GM18505 (cell line): ENCODE results near the gene HMCN2.

ENCODE experiments used
- ATAC-seq: cut with Tn5 transposase; IDR thresholded peaks from one replicate; pipeline ENCODE4 v1.9.1; 2021; ENCODE audit not compliant: unreplicated experiment
- POLR2A ChIP-seq: IDR thresholded peaks from 4 replicates; pipeline ENCODE4 v1.6.1; 2011; ENCODE audit warnings: borderline replicate concordance; ENCODE audit not compliant: insufficient read depth, insufficient read length; ENCODE audit errors: extremely low read depth

The HMCN2 gene

DNA sequence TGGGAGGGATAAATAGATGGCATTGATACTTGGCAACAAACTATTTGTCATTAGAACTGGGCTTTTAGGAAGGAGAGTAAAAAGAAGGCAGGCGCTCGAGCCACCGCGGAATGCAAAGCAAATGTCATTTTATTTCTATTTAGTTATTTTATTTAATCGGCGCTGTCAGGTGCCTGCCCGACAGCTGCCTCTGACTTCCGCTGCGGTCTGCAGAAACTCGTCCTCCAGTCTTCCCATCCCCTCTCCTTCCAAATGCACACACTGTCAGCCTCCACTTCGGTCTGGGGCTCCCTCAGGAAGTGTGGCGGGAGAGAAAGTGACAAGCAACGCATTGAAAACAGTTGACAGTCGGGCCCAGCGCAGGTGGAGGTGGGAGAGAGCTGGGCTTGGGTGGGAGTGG lies 208.5 kb downstream of the HMCN2 start:
- ATAC-seq: no peak
- TF ChIP-seq POLR2A: no peak

DNA sequence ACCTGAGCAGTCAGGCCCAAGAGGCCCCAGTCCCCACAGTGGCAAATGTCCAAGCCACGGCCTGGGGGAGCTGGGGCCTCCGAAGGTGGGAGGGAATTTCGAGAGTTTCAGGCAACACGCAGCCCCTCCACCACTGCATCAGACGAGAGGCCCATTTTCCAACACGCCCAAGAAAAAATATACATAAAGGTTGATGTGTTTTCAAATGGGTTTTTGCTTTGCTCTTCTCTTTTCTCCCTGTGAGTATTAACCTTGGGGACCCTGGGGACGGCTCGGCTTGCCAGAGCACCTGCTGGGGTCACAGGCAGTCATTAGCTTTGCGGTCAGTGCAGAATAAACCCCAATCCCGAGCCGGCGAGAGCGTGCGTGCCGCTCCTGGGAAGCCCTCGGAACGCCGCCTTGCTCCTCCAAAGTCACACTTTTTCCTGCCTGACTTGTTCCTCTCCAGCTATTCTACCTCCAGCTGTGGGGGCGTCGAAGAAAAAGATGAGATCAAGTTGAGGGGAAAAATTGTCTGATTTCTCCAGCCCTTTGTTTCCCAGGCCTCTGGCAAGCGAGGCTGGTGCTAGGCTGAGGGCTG lies 210.7 kb downstream of the HMCN2 start:
- TF ChIP-seq POLR2A: no peak
- no peak for ATAC-seq

DNA sequence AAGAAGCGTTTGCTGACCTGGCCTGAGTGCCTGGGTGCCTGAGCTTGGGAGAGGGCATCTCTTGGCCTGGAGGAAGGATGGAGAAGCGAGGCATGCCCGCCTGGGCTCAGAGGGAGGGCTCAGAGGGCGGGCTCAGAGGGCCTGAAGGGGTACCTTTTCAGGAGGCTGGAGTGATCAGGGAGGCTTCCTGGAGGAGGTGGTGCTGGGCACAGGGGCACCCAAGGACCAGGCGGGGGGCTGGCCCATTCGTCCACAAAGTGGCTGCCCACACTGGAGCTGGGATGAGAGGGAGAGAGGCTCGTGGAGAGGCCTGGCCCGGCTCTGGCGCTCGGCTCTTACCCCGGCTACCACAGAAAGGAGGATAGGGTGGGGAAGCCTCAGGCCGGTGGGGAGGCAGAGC lies 212.0 kb downstream of the HMCN2 start:
- ATAC-seq: no peak
- no peak for TF ChIP-seq POLR2A

DNA sequence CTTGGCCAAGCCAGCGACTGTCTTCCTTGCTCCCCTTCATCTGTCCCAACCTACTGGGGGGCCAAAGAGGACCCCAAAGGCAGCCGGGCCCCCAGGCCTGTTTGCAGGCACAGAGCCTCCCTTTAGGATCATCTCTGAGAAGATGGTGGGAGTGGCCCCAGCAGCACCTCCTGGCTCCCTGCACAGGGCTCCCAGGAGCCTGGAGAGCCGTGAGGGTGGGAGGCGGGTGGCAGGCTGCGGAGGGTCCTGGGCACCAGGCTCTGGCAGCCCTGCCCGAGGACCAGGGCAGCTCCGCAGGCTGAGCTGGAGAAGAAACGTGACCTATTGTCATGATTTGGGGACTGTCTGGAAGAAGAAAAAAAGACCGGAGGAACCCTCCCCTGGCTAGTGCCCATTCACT lies 212.6 kb downstream of the HMCN2 start:
- ATAC-seq: no peak
- TF ChIP-seq POLR2A: no peak

DNA sequence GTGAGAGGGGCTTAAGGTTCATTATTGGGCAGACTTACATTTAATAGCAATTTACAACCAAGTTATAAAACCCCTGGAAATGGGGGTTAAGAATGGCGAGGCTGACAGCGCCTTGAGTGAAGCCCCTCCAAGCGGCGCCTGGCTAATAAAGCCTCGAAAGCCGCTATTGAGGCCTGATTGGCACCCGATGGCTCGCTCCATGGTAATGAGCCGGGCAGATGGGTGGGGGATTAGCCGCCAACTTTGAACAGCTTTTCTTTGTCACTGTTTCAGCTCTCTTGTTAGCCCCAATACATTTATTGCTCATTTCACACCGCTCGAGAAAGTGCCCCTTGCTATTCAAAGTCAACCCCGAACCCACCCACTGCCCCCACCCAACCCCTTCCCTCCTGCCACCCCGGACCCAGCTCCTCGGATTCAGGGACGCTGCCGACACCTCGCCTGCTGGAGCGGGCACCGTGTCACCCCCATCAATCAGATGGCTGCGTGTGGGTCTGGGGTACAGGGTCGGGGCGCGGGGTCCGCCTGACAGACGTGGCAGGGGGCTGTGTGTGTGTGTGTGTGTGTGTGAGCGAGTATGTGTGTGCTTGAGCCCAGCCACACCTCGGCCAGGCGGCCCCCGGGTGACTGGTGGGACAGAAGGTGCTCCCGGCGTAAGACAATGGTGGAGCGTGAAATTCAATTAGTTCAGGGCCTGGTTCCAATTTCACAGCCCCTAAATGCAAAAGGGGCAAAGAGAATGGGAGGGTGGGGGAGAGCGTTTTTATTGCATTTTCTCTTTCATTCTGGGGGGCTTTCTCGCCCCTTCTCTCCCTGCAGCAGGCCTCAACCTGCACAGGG lies 213.4 kb downstream of the HMCN2 start:
- no peak for TF ChIP-seq POLR2A
- ATAC-seq: no peak

DNA sequence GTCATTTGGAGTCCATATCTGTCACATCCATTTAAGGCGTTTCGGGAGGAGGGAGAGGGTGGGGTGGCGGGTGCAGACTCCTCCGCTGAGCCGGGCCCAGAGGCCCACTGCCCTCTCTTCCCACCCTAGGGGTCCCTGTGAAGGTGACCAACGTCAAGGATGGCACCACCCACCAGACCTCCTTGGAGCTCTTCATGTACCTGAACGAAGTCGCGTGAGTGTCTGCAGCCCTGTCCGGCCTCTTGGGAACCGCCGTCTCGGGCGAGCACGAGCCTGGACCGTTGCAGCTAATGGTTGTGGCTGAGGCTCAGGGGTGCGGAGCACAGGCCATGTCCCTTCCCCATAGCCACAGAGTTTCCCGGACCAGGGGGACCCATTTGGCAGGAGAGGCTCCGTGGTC lies 214.0 kb downstream of the HMCN2 start:
- ATAC-seq: no peak
- no peak for TF ChIP-seq POLR2A

DNA sequence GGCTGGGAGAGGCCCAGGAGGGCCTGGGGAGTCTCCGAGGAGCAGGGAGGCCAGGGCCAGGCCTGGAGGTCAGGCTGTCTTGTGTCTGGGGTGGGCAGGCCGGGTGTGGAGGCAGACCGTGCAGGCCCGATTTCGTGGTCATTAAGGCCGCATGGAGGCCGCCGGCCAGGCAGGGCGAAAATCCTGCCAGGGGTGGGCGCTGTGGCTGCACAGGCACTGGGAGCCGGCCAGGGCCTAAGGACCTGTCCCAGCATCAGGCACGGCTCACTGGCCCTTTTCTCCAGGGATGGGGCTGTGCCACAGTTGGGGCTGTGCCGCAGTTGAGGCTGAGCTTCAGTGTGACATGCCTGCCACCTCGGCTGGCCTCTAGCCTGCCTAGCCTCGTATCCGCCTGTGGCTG lies 215.1 kb downstream of the HMCN2 start:
- TF ChIP-seq POLR2A: no peak
- ATAC-seq: no peak

DNA sequence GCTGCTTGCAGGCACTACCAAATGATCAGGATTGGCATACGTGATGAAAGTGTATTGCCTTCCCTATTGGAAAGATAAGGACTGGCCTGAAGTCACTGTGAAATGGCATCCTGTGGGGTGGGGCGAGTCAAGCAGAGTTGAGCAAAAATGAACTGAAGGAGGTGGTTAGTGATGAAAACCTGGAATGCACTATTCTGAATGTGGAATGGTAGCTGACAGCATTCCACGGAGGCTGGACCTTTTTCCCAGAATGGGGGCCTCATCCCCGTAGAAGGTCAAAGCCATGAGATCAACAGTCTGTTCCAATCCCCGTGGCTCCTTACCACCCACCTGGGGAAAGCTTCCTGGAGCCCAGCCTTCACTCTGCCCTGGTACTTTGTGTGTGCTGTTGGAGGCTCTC lies 216.9 kb downstream of the HMCN2 start:
- ATAC-seq: no peak
- no peak for TF ChIP-seq POLR2A

DNA sequence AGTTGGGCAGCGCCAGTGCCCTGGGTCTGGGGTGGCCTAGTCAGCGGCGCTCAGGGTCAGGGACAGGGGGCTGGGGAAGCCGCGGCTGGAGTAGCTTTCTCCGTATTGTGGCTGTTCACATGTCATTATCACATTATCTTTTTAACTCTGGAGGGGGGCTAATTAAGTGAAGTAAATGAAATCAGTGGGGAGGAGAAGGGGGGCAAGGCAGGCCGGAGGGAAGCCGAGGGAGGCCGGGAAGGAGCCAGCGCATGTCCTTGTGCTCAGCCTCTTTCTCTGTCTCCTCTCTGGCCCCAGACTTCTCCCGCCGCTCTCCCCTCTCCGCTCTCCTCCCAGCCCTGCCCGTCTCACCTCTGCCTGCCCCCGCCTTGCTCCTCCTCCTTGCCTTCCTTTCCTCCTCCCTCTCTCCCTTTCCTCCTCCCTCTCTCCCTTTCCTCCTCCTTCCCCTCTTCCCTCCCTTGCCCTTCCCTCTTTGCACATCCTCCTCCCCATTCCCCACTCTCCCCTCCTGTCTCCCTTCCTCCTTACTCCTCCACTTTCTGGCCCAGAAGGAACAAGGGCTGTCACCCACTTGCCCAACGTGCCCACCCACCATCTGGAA lies 217.9 kb downstream of the HMCN2 start:
- TF ChIP-seq POLR2A: no peak
- ATAC-seq: no peak
